MCF 10A (cell line): ENCODE measurements around the gene COBL. TPM values are rescaled to one million over a fixed set of nuclear protein-coding genes. Genes with fewer than 3 reads are reported as not detected.

Experiments used
- BruUV-seq: library from RNA; stranded (reverse); fragments of 400-500 nt; replicated peaks from 2 replicates; lab custom pipeline; 2021; lab: Mats Ljungman, UMichigan
- CTCF ChIA-PET: fragments of 300-600 bp; sonication (Branson Sonifier 250); formaldehyde crosslinking; extraction: SDS; loops from one replicate; lab custom pipeline; 2021; ENCODE audit warnings: antibody characterized with exemption, inconsistent platforms; lab: Yijun Ruan, JAX
- POLR2A ChIA-PET: fragments of 300-600, 350-650 bp; sonication (Branson Sonifier 250); formaldehyde crosslinking; extraction: SDS; loops from one replicate; lab custom pipeline; 2020; ENCODE audit warnings: antibody characterized with exemption, inconsistent platforms; lab: Yijun Ruan, JAX
- DNase-seq: peaks from one replicate; pipeline ENCODE4 v3.0.0-alpha.2; 2018; ENCODE audit not compliant: unreplicated experiment
- H3K27ac Mint-ChIP-seq: one replicate; pipeline ENCODE4 v1.8.0; 2022; ENCODE audit warnings: mild to moderate bottlenecking, low read depth, mixed read lengths; ENCODE audit not compliant: unreplicated experiment
- H3K27me3 Mint-ChIP-seq: one replicate; pipeline ENCODE4 v1.8.0; 2022; ENCODE audit warnings: mixed read lengths; ENCODE audit not compliant: insufficient read depth, unreplicated experiment
- H3K36me3 Mint-ChIP-seq: one replicate; pipeline ENCODE4 v1.8.0; 2022; ENCODE audit warnings: mild to moderate bottlenecking, moderate library complexity, mixed read lengths; ENCODE audit not compliant: insufficient read depth, unreplicated experiment
- H3K4me1 Mint-ChIP-seq: one replicate; pipeline ENCODE4 v1.8.0; 2022; ENCODE audit warnings: mixed read lengths; ENCODE audit not compliant: insufficient read depth, unreplicated experiment
- H3K4me3 Mint-ChIP-seq: one replicate; pipeline ENCODE4 v1.8.0; 2022; ENCODE audit warnings: mild to moderate bottlenecking, moderate library complexity, mixed read lengths; ENCODE audit not compliant: unreplicated experiment
- H3K9me3 Mint-ChIP-seq: one replicate; pipeline ENCODE4 v1.8.0; 2022; ENCODE audit warnings: mixed read lengths; ENCODE audit not compliant: unreplicated experiment
- CTCF ChIP-seq: fragments of 200-600 bp; IDR thresholded peaks from one replicate; pipeline ENCODE4 v1.8.0; 2022; ENCODE audit warnings: antibody characterized with exemption, mild to moderate bottlenecking; ENCODE audit not compliant: unreplicated experiment
- intact Hi-C: fragments of 100-400 bp; cut with micrococcal nuclease; formaldehyde crosslinking; loops from 2 replicates; pipeline ENCODE4 v1.14.1; 2022
- total RNA-seq: library from RNA; stranded (reverse); gene quantifications from 2 replicates; pipeline ENCODE4 v1.2.3, GENCODE V29; 2022

COBL gene
- total RNA-seq, 1 experiment from 2014 or later: 12.3 TPM

- no peak for TF ChIP-seq CTCF
- Mint-ChIP-seq H3K4me3 (no peak overlapping the region), H3K36me3 (no peaks in the 10 kb centered on the region), H3K9me3 (no peaks in the 10 kb centered on the region), H3K27me3 (peaks cover 18% of the 10 kb centered on the region), H3K4me1 (no peaks in the 10 kb centered on the region), H3K27ac (no peak overlapping the region)
- intact Hi-C loops: no loop called here
- DNase-seq: no peak
- CTCF ChIA-PET: interaction anchor here (0.6 to 3.5 kb wide), 4 partner anchors 14 to 314 kb away, joined by 4 to 21 read pairs (median 9); no protein-coding TSS in a partner anchor
- POLR2A ChIA-PET: no interaction called here
- no TSS peak for BruUV-seq
Observed at GRCh38 chr7:51054231-51054630, 262.4 kb downstream of the COBL start.

GRCh38 chr7:51053160-51053925 is 263.3 kb downstream of the COBL start:
- TF ChIP-seq CTCF: no peak
- no peak overlapping the region for H3K27ac Mint-ChIP-seq
- H3K9me3 Mint-ChIP-seq: no peaks in the 10 kb centered on the region
- H3K27me3 Mint-ChIP-seq: peaks cover 25% of the 10 kb centered on the region
- CTCF ChIA-PET: interaction anchor here (0.7 to 3.5 kb wide), 6 partner anchors 15 to 586 kb away, joined by 4 to 21 read pairs (median 4); no protein-coding TSS in a partner anchor
- no peaks in the 10 kb centered on the region for H3K4me1 Mint-ChIP-seq
- POLR2A ChIA-PET: no interaction called here
- intact Hi-C loops: no loop called here
- BruUV-seq: no TSS peak
- no peak overlapping the region for H3K4me3 Mint-ChIP-seq
- H3K36me3 Mint-ChIP-seq: no peaks in the 10 kb centered on the region
- DNase-seq: no peak

- no peak for DNase-seq
- ChIA-PET CTCF (interaction anchor here (1.1 kb wide), 1 partner anchor 46 kb away, joined by 3 read pairs; no protein-coding TSS in a partner anchor), POLR2A (no interaction called here)
- no peaks in the 10 kb centered on the region for H3K36me3 Mint-ChIP-seq
- H3K4me3 Mint-ChIP-seq: no peak overlapping the region
- TF ChIP-seq CTCF: no peak
- H3K4me1 Mint-ChIP-seq: peaks cover 17% of the 10 kb centered on the region
- intact Hi-C loops: no loop called here
- H3K27me3 Mint-ChIP-seq: peaks cover 25% of the 10 kb centered on the region
- BruUV-seq: no TSS peak
- H3K27ac Mint-ChIP-seq: no peak overlapping the region
- H3K9me3 Mint-ChIP-seq: no peaks in the 10 kb centered on the region
Observed at GRCh38 chr7:51046482-51046881, 270.1 kb downstream of the COBL start.

GRCh38 chr7:51046103-51046466 is 270.5 kb downstream of the COBL start:
- no peak for DNase-seq
- intact Hi-C loops: no loop called here
- Mint-ChIP-seq H3K4me3 (no peak overlapping the region), H3K36me3 (no peaks in the 10 kb centered on the region), H3K27me3 (peaks cover 25% of the 10 kb centered on the region), H3K27ac (no peak overlapping the region), H3K4me1 (peaks cover 17% of the 10 kb centered on the region), H3K9me3 (no peaks in the 10 kb centered on the region)
- ChIA-PET CTCF (interaction anchor here (0.5 to 1.1 kb wide), 2 partner anchors 45 to 231 kb away, joined by 3 read pairs; no protein-coding TSS in a partner anchor), POLR2A (interaction anchor here (0.7 kb wide), 1 partner anchor 54 kb away, joined by 3 read pairs; no protein-coding TSS in a partner anchor)
- no peak for TF ChIP-seq CTCF
- BruUV-seq: no TSS peak
